H9 (cell line): Measurements from ENCODE around the gene PLEKHA8. TPM values are rescaled to one million over a fixed set of nuclear protein-coding genes. Genes with fewer than 3 reads are reported as not detected.

Source experiments
- DNase-seq: peaks from one replicate; pipeline ENCODE4 v3.0.0-alpha.2; 2017
- H2AFZ ChIP-seq: one replicate; pipeline ENCODE4 v1.6.1; 2013; ENCODE audit warnings: mild to moderate bottlenecking, low read length, control low read depth, moderate library complexity
- H2AK5ac ChIP-seq: 2 replicates; pipeline ENCODE4 v1.6.1; 2013; ENCODE audit warnings: low read length, control low read depth, mixed read lengths; ENCODE audit not compliant: insufficient read length
- H2BK120ac ChIP-seq: one replicate; pipeline ENCODE4 v1.6.1; 2013; ENCODE audit warnings: low read depth, mild to moderate bottlenecking, low read length, control low read depth, inconsistent platforms; ENCODE audit not compliant: poor library complexity, severe bottlenecking
- H2BK12ac ChIP-seq: 2 replicates; pipeline ENCODE4 v1.6.1; 2013; ENCODE audit warnings: low read length, control low read depth, mixed read lengths, low read depth; ENCODE audit not compliant: insufficient read length
- H2BK15ac ChIP-seq: 2 replicates; pipeline ENCODE4 v1.6.1; 2013; ENCODE audit warnings: low read depth, low read length, control low read depth
- H2BK20ac ChIP-seq: one replicate; pipeline ENCODE4 v1.6.1; 2013; ENCODE audit warnings: low read depth, mild to moderate bottlenecking, low read length, control low read depth, inconsistent platforms; ENCODE audit not compliant: poor library complexity, severe bottlenecking
- H2BK5ac ChIP-seq: 2 replicates; pipeline ENCODE4 v1.6.1; 2013; ENCODE audit warnings: low read length, control low read depth, mixed read lengths; ENCODE audit not compliant: insufficient read length
- H3K14ac ChIP-seq: 2 replicates; pipeline ENCODE4 v1.6.1; 2013; ENCODE audit warnings: low read length, control low read depth; ENCODE audit not compliant: insufficient read depth
- H3K18ac ChIP-seq: 2 replicates; pipeline ENCODE4 v1.6.1; 2013; ENCODE audit warnings: low read depth, mild to moderate bottlenecking, mixed read lengths, low read length, control low read depth; ENCODE audit not compliant: insufficient read length
- H3K23ac ChIP-seq: 2 replicates; pipeline ENCODE4 v1.6.1; 2013; ENCODE audit warnings: low read length, control low read depth, mixed read lengths, low read depth; ENCODE audit not compliant: insufficient read length
- H3K23me2 ChIP-seq: 2 replicates; pipeline ENCODE4 v1.6.1; 2013; ENCODE audit warnings: low read depth, mild to moderate bottlenecking, mixed read lengths, low read length, control low read depth; ENCODE audit not compliant: insufficient read length, poor library complexity, severe bottlenecking
- H3K27ac ChIP-seq: 2 replicates; pipeline ENCODE4 v1.5.1; 2013; ENCODE audit warnings: low read length, control low read depth, mixed read lengths, low read depth; ENCODE audit not compliant: insufficient read length
- H3K27me3 ChIP-seq: 2 replicates; pipeline ENCODE4 v1.6.1; 2013; ENCODE audit warnings: low read length, control low read depth, inconsistent platforms; ENCODE audit not compliant: insufficient read depth
- H3K4ac ChIP-seq: 2 replicates; pipeline ENCODE4 v1.6.1; 2013; ENCODE audit warnings: low read depth, mild to moderate bottlenecking, control low read depth, inconsistent platforms, low read length, moderate library complexity
- H3K4me1 ChIP-seq: 2 replicates; pipeline ENCODE4 v1.6.1; 2013; ENCODE audit warnings: low read length, control low read depth, inconsistent platforms; ENCODE audit not compliant: insufficient read depth
- H3K4me2 ChIP-seq: 2 replicates; pipeline ENCODE4 v1.6.1; 2013; ENCODE audit warnings: low read length, control low read depth, mixed read lengths; ENCODE audit not compliant: insufficient read length, insufficient read depth
- H3K56ac ChIP-seq: 2 replicates; pipeline ENCODE4 v1.6.1; 2013; ENCODE audit warnings: low read depth, mild to moderate bottlenecking, mixed read lengths, low read length, control low read depth; ENCODE audit not compliant: insufficient read length
- H3K79me1 ChIP-seq: 2 replicates; pipeline ENCODE4 v1.6.1; 2013; ENCODE audit warnings: low read depth, mild to moderate bottlenecking, moderate library complexity, low read length, control low read depth, inconsistent platforms; ENCODE audit not compliant: insufficient read depth, poor library complexity, severe bottlenecking
- H3K79me2 ChIP-seq: 2 replicates; pipeline ENCODE4 v1.6.1; 2013; ENCODE audit warnings: low read length, control low read depth, inconsistent platforms; ENCODE audit not compliant: insufficient read depth
- H3K9ac ChIP-seq: 2 replicates; pipeline ENCODE4 v1.6.1; 2013; ENCODE audit warnings: low read length, control low read depth, mixed read lengths; ENCODE audit not compliant: insufficient read length; ENCODE audit errors: extremely low read depth
- H3K9me3 ChIP-seq: one replicate; pipeline ENCODE4 v1.6.1; 2013; ENCODE audit warnings: low read depth, low read length, inconsistent platforms; ENCODE audit not compliant: control insufficient read depth
- H3T11ph ChIP-seq: one replicate; pipeline ENCODE4 v1.6.1; 2013; ENCODE audit warnings: mild to moderate bottlenecking, low read length, control low read depth, inconsistent platforms
- H4K20me1 ChIP-seq: one replicate; pipeline ENCODE4 v1.6.1; 2013; ENCODE audit not compliant: control insufficient read depth, insufficient read length, insufficient read depth
- H4K5ac ChIP-seq: 2 replicates; pipeline ENCODE4 v1.6.1; 2013; ENCODE audit warnings: low read depth, mild to moderate bottlenecking, mixed read lengths, low read length, control low read depth; ENCODE audit not compliant: insufficient read length
- H4K8ac ChIP-seq: replicated peaks from 2 replicates; pipeline ENCODE4 v1.6.1; 2013; ENCODE audit warnings: low read length, control low read depth, mixed read lengths, low read depth; ENCODE audit not compliant: insufficient read length
- H4K91ac ChIP-seq: 2 replicates; pipeline ENCODE4 v1.6.1; 2013; ENCODE audit warnings: low read depth, mild to moderate bottlenecking, moderate library complexity, mixed read lengths, low read length, control low read depth; ENCODE audit not compliant: insufficient read length
- H3K27ac Mint-ChIP-seq, 3 experiments: 2 replicates in 2 of 3; 3 replicates in 1 of 3; pipeline ENCODE4 v1.8.0; 2020 to 2021; ENCODE audit warnings: mixed read lengths in 3 of 3, mild to moderate bottlenecking in 1 of 3, moderate library complexity in 1 of 3
- H3K27me3 Mint-ChIP-seq: 2 replicates; pipeline ENCODE4 v1.8.0; 2021; ENCODE audit warnings: low read depth, mild to moderate bottlenecking, moderate library complexity, mixed read lengths
- H3K36me3 Mint-ChIP-seq, 3 experiments: 2 replicates in 2 of 3; 3 replicates in 1 of 3; pipeline ENCODE4 v1.8.0; 2020 to 2021; ENCODE audit warnings: low read depth in 3 of 3, mixed read lengths in 3 of 3; ENCODE audit not compliant: insufficient read depth in 1 of 3
- H3K4me1 Mint-ChIP-seq, 2 experiments: 2 replicates each; pipeline ENCODE4 v1.8.0; 2020; ENCODE audit warnings: mixed read lengths in 2 of 2
- H3K4me3 Mint-ChIP-seq, 2 experiments: 2 replicates in 1 of 2; 3 replicates in 1 of 2; pipeline ENCODE4 v1.8.0; 2020 to 2021; ENCODE audit warnings: mild to moderate bottlenecking in 2 of 2, mixed read lengths in 2 of 2, moderate library complexity in 1 of 2
- H3K9me3 Mint-ChIP-seq, 2 experiments: 2 replicates in 1 of 2; 3 replicates in 1 of 2; pipeline ENCODE4 v1.8.0; 2020; ENCODE audit warnings: mild to moderate bottlenecking in 2 of 2, mixed read lengths in 2 of 2, moderate library complexity in 1 of 2
- CTCF ChIP-seq: fragments of 200-600 bp; sonication (generic); conservative IDR thresholded peaks from 3 replicates; pipeline ENCODE4 v1.8.0; 2021; ENCODE audit warnings: antibody characterized with exemption, mild to moderate bottlenecking
- WGBS: extraction: QIAGEN DNeasy Blood & Tissue Kit; methylation state at CpG from one replicate; pipeline ENCODE4 v1.1.7; 2013; ENCODE audit warnings: missing lambda C conversion rate, low lambda C conversion rate, mixed read lengths; ENCODE audit not compliant: insufficient read length; ENCODE audit errors: extremely low coverage; 5-methylcytosine and 5-hydroxymethylcytosine counted together
- total RNA-seq: library from RNA; stranded (reverse); gene quantifications from 2 replicates; pipeline ENCODE4 v1.2.1, GENCODE V29; 2021

PLEKHA8 gene
- total RNA-seq, 1 experiment from 2014 or later, result 37.0 TPM

- H2BK12ac ChIP-seq, result no peak overlapping the region
- H3K4me2 ChIP-seq, result no peak overlapping the region
- H4K91ac ChIP-seq, result no peak overlapping the region
- no peaks in the 10 kb centered on the region for H3K79me2 ChIP-seq
- H3T11ph ChIP-seq, result no peak overlapping the region
- H2BK120ac ChIP-seq, result no peak overlapping the region
- no peak overlapping the region for H2BK20ac ChIP-seq
- H3K27ac ChIP-seq, result no peak overlapping the region
- no peak overlapping the region for H3K23ac ChIP-seq
- WGBS, result no CpG with 5 or more reads among the region's 7 CpGs
- H2BK5ac ChIP-seq, result no peak overlapping the region
- H3K27me3 ChIP-seq, result no peaks in the 10 kb centered on the region
- no peaks in the 10 kb centered on the region for H3K9me3 Mint-ChIP-seq
- no peak overlapping the region for H3K4me3 Mint-ChIP-seq
- no peaks in the 10 kb centered on the region for H3K79me1 ChIP-seq
- H3K9me3 ChIP-seq, result no peaks in the 10 kb centered on the region
- peaks cover 0 to 2% (median 0%) of the 10 kb centered on the region in 3 experiments; a peak in 1 of 7 replicates for H3K36me3 Mint-ChIP-seq
- H2AFZ ChIP-seq, result no peak overlapping the region
- no peak for TF ChIP-seq CTCF
- H3K18ac ChIP-seq, result no peak overlapping the region
- no peak overlapping the region for H3K14ac ChIP-seq
- no peak overlapping the region; a peak in 1 of 7 replicates for H3K27ac Mint-ChIP-seq
- H3K56ac ChIP-seq, result no peak overlapping the region
- no peaks in the 10 kb centered on the region for H4K20me1 ChIP-seq
- peaks cover 0 to 5% of the 10 kb centered on the region in 2 experiments; a peak in 3 of 4 replicates for H3K4me1 Mint-ChIP-seq
- H3K27me3 Mint-ChIP-seq, result no peaks in the 10 kb centered on the region
- H2BK15ac ChIP-seq, result no peak overlapping the region
- no peaks in the 10 kb centered on the region for H3K4me1 ChIP-seq
- no peak overlapping the region for H3K4ac ChIP-seq
- no peak for DNase-seq
- H4K8ac ChIP-seq, result no peak overlapping the region
- no peak overlapping the region for H3K9ac ChIP-seq
- no peak overlapping the region for H2AK5ac ChIP-seq
- no peak overlapping the region for H4K5ac ChIP-seq
- no peaks in the 10 kb centered on the region for H3K23me2 ChIP-seq
Observed at GRCh38 chr7:30149640-30150272, 121.5 kb downstream of the PLEKHA8 start.
